Skeletal muscle satellite cell (primary cell): ENCODE results near the gene ELFN1.

Experiments used
- H3K27me3 ChIP-seq: 2 replicates; pipeline ENCODE4 v1.7.0; 2013; ENCODE audit warnings: low read length; ENCODE audit not compliant: control insufficient read depth, insufficient read depth
- H3K36me3 ChIP-seq: 2 replicates; pipeline ENCODE4 v1.7.0; 2013; ENCODE audit warnings: mild to moderate bottlenecking, control low read depth, low read length; ENCODE audit not compliant: insufficient read depth
- H3K4me1 ChIP-seq: 2 replicates; pipeline ENCODE4 v1.7.0; 2013; ENCODE audit warnings: low read length; ENCODE audit not compliant: control insufficient read depth, insufficient read depth
- H3K4me2 ChIP-seq: 2 replicates; pipeline ENCODE4 v1.7.0; 2013; ENCODE audit warnings: mild to moderate bottlenecking, low read length
- H3K4me3 ChIP-seq: 2 replicates; pipeline ENCODE4 v1.7.0; 2013; ENCODE audit warnings: low read length
- H3K9ac ChIP-seq: 2 replicates; pipeline ENCODE4 v1.7.0; 2013; ENCODE audit warnings: mild to moderate bottlenecking, low read depth, low read length, moderate library complexity
- H3K9me3 ChIP-seq: replicated peaks from 2 replicates; pipeline ENCODE4 v1.7.0; 2013; ENCODE audit warnings: mild to moderate bottlenecking, control low read depth, low read length

The ELFN1 gene

GRCh38 chr7:1765336-1765735, 95.3 kb downstream of the ELFN1 start:
- no peak overlapping the region for H3K4me2 ChIP-seq
- H3K9ac ChIP-seq = no peak overlapping the region
- H3K27me3 ChIP-seq = peaks cover 4% of the 10 kb centered on the region
- no peaks in the 10 kb centered on the region for H3K9me3 ChIP-seq
- no peaks in the 10 kb centered on the region for H3K36me3 ChIP-seq
- H3K4me1 ChIP-seq = no peaks in the 10 kb centered on the region
- H3K4me3 ChIP-seq = no peak overlapping the region

GRCh38 chr7:1767524-1767923, 97.4 kb downstream of the ELFN1 start:
- H3K4me3 ChIP-seq = no peak overlapping the region
- no peaks in the 10 kb centered on the region for H3K9me3 ChIP-seq
- no peaks in the 10 kb centered on the region for H3K36me3 ChIP-seq
- H3K27me3 ChIP-seq = no peaks in the 10 kb centered on the region
- no peak overlapping the region for H3K4me2 ChIP-seq
- H3K4me1 ChIP-seq = no peaks in the 10 kb centered on the region
- H3K9ac ChIP-seq = no peak overlapping the region

- no peaks in the 10 kb centered on the region for H3K36me3 ChIP-seq
- no peak overlapping the region for H3K9ac ChIP-seq
- H3K4me2 ChIP-seq = no peak overlapping the region
- no peaks in the 10 kb centered on the region for H3K4me1 ChIP-seq
- H3K4me3 ChIP-seq = no peak overlapping the region
- no peaks in the 10 kb centered on the region for H3K27me3 ChIP-seq
- no peaks in the 10 kb centered on the region for H3K9me3 ChIP-seq
Observed at GRCh38 chr7:1768832-1769231, 98.8 kb downstream of the ELFN1 start.

GRCh38 chr7:1769286-1770200, 99.5 kb downstream of the ELFN1 start:
- Histone ChIP-seq H3K9me3 (no peaks in the 10 kb centered on the region), H3K4me1 (no peaks in the 10 kb centered on the region), H3K4me3 (no peak overlapping the region)

GRCh38 chr7:1770331-1770730, 100.3 kb downstream of the ELFN1 start:
- Histone ChIP-seq H3K9ac (no peak overlapping the region), H3K4me1 (no peaks in the 10 kb centered on the region), H3K4me3 (no peak overlapping the region), H3K36me3 (no peaks in the 10 kb centered on the region), H3K27me3 (peaks cover under 1% of the 10 kb centered on the region), H3K4me2 (no peak overlapping the region), H3K9me3 (peaks cover under 1% of the 10 kb centered on the region)

More at GRCh38 chr7:1769286-1770200, 99.5 kb downstream of the ELFN1 start:
- no peak overlapping the region for H3K9ac ChIP-seq
- H3K36me3 ChIP-seq = no peaks in the 10 kb centered on the region
- H3K4me2 ChIP-seq = no peak overlapping the region
- no peaks in the 10 kb centered on the region for H3K27me3 ChIP-seq

GRCh38 chr7:1775389-1775788, 105.3 kb downstream of the ELFN1 start:
- Histone ChIP-seq H3K36me3 (no peaks in the 10 kb centered on the region), H3K27me3 (peaks cover 11% of the 10 kb centered on the region), H3K4me3 (no peak overlapping the region), H3K4me2 (no peak overlapping the region), H3K9ac (no peak overlapping the region), H3K4me1 (no peaks in the 10 kb centered on the region), H3K9me3 (peaks cover 5% of the 10 kb centered on the region)

- Histone ChIP-seq H3K9ac (no peak overlapping the region), H3K4me3 (no peak overlapping the region), H3K9me3 (peaks cover 5% of the 10 kb centered on the region), H3K4me1 (no peaks in the 10 kb centered on the region), H3K36me3 (no peaks in the 10 kb centered on the region), H3K4me2 (no peak overlapping the region), H3K27me3 (peaks cover 11% of the 10 kb centered on the region)
Observed at GRCh38 chr7:1777122-1777521, 107.0 kb downstream of the ELFN1 start.

GRCh38 chr7:1779445-1779844, 109.4 kb downstream of the ELFN1 start:
- no peaks in the 10 kb centered on the region for H3K4me1 ChIP-seq
- no peak overlapping the region for H3K4me3 ChIP-seq
- peaks cover 5% of the 10 kb centered on the region for H3K9me3 ChIP-seq
- peaks cover 11% of the 10 kb centered on the region for H3K27me3 ChIP-seq
- H3K36me3 ChIP-seq = no peaks in the 10 kb centered on the region
- H3K9ac ChIP-seq = no peak overlapping the region
- no peak overlapping the region for H3K4me2 ChIP-seq

GRCh38 chr7:1781369-1781768, 111.3 kb downstream of the ELFN1 start:
- Histone ChIP-seq H3K27me3 (peaks cover 5% of the 10 kb centered on the region), H3K36me3 (no peaks in the 10 kb centered on the region), H3K9ac (no peak overlapping the region), H3K4me1 (no peaks in the 10 kb centered on the region), H3K4me2 (no peak overlapping the region), H3K9me3 (no peaks in the 10 kb centered on the region), H3K4me3 (no peak overlapping the region)

- Histone ChIP-seq H3K4me2 (no peak overlapping the region), H3K27me3 (peaks cover 3% of the 10 kb centered on the region), H3K4me1 (no peaks in the 10 kb centered on the region), H3K9me3 (no peaks in the 10 kb centered on the region), H3K36me3 (no peaks in the 10 kb centered on the region), H3K4me3 (no peak overlapping the region), H3K9ac (no peak overlapping the region)
Observed at GRCh38 chr7:1785839-1786238, 115.8 kb downstream of the ELFN1 start.

- Histone ChIP-seq H3K36me3 (no peaks in the 10 kb centered on the region), H3K4me3 (no peak overlapping the region), H3K9me3 (no peaks in the 10 kb centered on the region)
Observed at GRCh38 chr7:1787241-1787640, 117.2 kb downstream of the ELFN1 start.

GRCh38 chr7:1787681-1788235, 117.7 kb downstream of the ELFN1 start:
- Histone ChIP-seq H3K9ac (no peak overlapping the region), H3K27me3 (peaks cover 3% of the 10 kb centered on the region), H3K36me3 (no peaks in the 10 kb centered on the region), H3K4me2 (no peak overlapping the region), H3K4me1 (no peaks in the 10 kb centered on the region), H3K4me3 (no peak overlapping the region), H3K9me3 (no peaks in the 10 kb centered on the region)

More at GRCh38 chr7:1787241-1787640, 117.2 kb downstream of the ELFN1 start:
- H3K4me1 ChIP-seq = no peaks in the 10 kb centered on the region
- no peak overlapping the region for H3K4me2 ChIP-seq
- peaks cover 3% of the 10 kb centered on the region for H3K27me3 ChIP-seq
- no peak overlapping the region for H3K9ac ChIP-seq
